Cardiac muscle cell (in vitro differentiated cells and primary cell): ENCODE data around the gene ZNF521. TPM values are rescaled to one million over a fixed set of nuclear protein-coding genes. Genes with fewer than 3 reads are reported as not detected.
A peak's percentile ranks its signal among the peaks of the same experiment; 100 is the strongest.

Source experiments
- DNase-seq, 2 donors: peaks; one replicate each; pipeline versions ENCODE4 v3.0.0 to v3.0.0-alpha.2; 2010 to 2017; ENCODE audit warnings: low read depth in 1 of 2, low spot score in 1 of 2
- H3K27ac ChIP-seq: fragments of 200-600 bp; sonication (generic); 2 replicates; pipeline ENCODE4 v1.5.1; 2016
- H3K27me3 ChIP-seq: fragments of 200-600 bp; sonication (generic); 2 replicates; pipeline ENCODE4 v1.6.0; 2016; ENCODE audit warnings: control low read depth
- H3K36me3 ChIP-seq: fragments of 200-600 bp; sonication (generic); 2 replicates; pipeline ENCODE4 v1.5.1; 2016; ENCODE audit warnings: control low read depth
- H3K4me1 ChIP-seq: fragments of 200-600 bp; sonication (generic); 2 replicates; pipeline ENCODE4 v1.8.1; 2017; ENCODE audit warnings: low read depth, mild to moderate bottlenecking, mixed run types
- H3K4me3 ChIP-seq: fragments of 200-600 bp; sonication (generic); 2 replicates; pipeline ENCODE4 v1.5.1; 2016; ENCODE audit warnings: mild to moderate bottlenecking
- H3K9me3 ChIP-seq: fragments of 200-600 bp; sonication (generic); 2 replicates; pipeline ENCODE4 v1.5.1; 2017; ENCODE audit warnings: low read depth, mild to moderate bottlenecking, control low read depth
- polyA plus RNA-seq: library from polyadenylated mRNA; unstranded; fragments of >200 nt; fragmentation: Nextera tagmentation; extraction: Ambion mirVana; gene quantifications from 2 replicates; pipeline ENCODE4 v1.2.1, GENCODE V29; 2016
- total RNA-seq: library from RNA; depleted of rRNA; stranded (reverse); fragments of >200 nt; gene quantifications from 2 replicates; pipeline ENCODE4 v1.2.3, GENCODE V29; 2016
- TF ChIP-seq, protein P1 (sequence below): IDR thresholded peaks from 2 replicates; pipeline ENCODE4 v1.5.1; 2012; ENCODE audit warnings: low read depth, mild to moderate bottlenecking, low read length

The ZNF521 gene
- total and polyA plus RNA-seq, 2 experiments from 2014 or later: 34.2 to 442 TPM

DNA sequence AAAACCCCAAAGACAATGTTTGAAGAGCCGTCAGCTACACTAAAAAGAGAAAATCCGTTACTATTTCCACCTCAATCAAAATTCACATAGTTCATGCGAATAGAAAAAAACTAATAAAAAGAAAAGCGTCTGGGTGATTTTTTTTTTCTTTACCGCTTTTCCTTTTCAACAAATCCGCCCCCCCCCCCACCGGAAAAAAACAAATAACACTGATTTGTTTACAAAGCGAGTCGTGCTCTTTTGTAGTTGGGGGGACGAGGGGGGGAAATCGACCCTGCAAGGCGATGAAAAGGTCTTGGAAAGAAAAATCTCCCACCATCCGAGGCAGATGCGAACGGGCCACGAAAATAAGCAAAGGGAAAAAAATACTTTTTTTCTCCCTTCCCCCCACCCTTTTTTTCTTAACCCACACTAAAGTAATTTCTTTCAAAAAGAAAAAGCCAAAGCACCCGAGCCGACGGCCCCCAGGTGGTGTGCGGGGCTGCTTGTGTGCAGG lies 638 bp downstream of the ZNF521 start:
- no peaks in the 10 kb centered on the region for H3K9me3 ChIP-seq
- H3K4me3 ChIP-seq: peak overlapping the region; percentile 96
- DNase-seq: no peak
- H3K4me1 ChIP-seq: peaks cover 25% of the 10 kb centered on the region
- peak overlapping the region; percentile 93 for H3K27ac ChIP-seq
- TF ChIP-seq, protein P1, sequence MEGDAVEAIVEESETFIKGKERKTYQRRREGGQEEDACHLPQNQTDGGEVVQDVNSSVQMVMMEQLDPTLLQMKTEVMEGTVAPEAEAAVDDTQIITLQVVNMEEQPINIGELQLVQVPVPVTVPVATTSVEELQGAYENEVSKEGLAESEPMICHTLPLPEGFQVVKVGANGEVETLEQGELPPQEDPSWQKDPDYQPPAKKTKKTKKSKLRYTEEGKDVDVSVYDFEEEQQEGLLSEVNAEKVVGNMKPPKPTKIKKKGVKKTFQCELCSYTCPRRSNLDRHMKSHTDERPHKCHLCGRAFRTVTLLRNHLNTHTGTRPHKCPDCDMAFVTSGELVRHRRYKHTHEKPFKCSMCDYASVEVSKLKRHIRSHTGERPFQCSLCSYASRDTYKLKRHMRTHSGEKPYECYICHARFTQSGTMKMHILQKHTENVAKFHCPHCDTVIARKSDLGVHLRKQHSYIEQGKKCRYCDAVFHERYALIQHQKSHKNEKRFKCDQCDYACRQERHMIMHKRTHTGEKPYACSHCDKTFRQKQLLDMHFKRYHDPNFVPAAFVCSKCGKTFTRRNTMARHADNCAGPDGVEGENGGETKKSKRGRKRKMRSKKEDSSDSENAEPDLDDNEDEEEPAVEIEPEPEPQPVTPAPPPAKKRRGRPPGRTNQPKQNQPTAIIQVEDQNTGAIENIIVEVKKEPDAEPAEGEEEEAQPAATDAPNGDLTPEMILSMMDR: no peak
- H3K36me3 ChIP-seq: no peaks in the 10 kb centered on the region
- peaks cover 27% of the 10 kb centered on the region for H3K27me3 ChIP-seq

DNA sequence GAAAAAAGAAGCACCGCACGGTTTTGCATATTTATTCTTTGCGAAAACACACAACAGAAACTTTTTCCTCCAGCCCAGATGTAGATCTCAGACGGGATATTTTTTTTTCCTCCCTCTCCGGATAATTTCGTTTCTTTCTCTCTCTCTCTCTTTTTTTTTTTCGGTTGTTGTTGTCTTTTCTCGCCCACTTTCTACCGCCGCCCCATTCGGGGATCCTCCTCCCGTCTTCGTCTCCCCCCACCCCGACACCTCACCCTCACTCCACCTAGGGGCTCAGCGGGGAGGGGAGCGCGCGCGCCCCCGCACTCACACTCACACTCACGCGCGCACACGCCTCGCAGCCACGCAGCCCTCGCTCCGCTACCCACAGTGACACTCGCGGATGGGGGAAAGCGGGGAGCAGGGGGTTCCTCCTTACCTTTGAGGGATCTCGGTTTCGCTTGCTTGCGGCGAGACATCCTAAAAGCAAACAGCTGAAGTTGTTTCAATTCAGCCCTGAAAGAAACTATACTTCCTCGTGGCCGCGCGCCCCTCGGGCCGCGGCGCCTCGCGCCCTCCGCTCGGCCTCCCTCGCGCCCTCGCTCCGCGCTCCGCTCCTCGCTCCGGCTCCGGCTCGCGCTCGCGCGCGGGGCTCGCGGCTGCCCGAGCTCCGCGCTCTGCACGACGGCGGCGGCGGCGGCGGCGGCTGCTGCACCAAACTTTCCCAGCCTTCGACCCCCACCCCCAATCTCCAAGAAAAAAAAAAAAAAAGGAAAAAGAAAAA lies 1.3 kb downstream of the ZNF521 start:
- DNase-seq: peak; percentile 65 to 81
- Histone ChIP-seq H3K4me1 (peaks cover 31% of the 10 kb centered on the region), H3K4me3 (peak overlapping the region; percentile 96), H3K27me3 (peaks cover 27% of the 10 kb centered on the region), H3K27ac (peak overlapping the region; percentile 93), H3K36me3 (no peaks in the 10 kb centered on the region), H3K9me3 (no peaks in the 10 kb centered on the region)
- TF ChIP-seq, protein P1: no peak

DNA sequence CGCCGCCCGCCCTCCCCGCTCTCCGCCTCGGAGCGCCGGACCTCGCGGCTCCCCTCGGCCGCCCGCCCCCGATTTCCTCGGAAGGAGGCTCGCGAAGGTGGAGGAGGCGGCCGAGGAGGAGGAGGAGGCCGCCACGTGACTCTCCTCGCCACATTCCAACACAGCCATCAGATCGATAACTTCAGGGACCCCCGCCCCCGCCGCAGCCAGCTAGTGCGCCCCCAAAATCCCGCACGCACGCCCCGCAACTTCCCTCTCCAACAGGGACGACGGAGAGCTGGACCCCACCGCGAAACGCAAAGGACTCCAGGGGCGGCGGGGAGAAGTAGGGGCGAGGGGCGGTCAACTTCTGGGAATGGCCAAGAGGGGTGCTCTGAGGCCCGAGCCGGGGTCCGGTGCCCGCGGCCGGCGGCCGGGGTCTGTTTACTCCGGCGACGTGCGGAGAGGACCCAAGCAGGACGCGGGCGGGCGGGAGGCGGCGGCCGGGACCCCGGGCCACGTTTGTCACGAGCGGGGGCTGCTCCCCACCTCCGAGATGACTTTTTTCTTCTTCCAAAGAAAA lies 2.0 kb downstream of the ZNF521 start:
- Histone ChIP-seq H3K9me3 (no peaks in the 10 kb centered on the region), H3K4me3 (peak overlapping the region; percentile 96), H3K4me1 (peaks cover 38% of the 10 kb centered on the region), H3K27ac (peak overlapping the region; percentile 93), H3K27me3 (peaks cover 22% of the 10 kb centered on the region), H3K36me3 (no peaks in the 10 kb centered on the region)
- TF ChIP-seq, protein P1: no peak
- DNase-seq: peak; percentile 20 to 52

DNA sequence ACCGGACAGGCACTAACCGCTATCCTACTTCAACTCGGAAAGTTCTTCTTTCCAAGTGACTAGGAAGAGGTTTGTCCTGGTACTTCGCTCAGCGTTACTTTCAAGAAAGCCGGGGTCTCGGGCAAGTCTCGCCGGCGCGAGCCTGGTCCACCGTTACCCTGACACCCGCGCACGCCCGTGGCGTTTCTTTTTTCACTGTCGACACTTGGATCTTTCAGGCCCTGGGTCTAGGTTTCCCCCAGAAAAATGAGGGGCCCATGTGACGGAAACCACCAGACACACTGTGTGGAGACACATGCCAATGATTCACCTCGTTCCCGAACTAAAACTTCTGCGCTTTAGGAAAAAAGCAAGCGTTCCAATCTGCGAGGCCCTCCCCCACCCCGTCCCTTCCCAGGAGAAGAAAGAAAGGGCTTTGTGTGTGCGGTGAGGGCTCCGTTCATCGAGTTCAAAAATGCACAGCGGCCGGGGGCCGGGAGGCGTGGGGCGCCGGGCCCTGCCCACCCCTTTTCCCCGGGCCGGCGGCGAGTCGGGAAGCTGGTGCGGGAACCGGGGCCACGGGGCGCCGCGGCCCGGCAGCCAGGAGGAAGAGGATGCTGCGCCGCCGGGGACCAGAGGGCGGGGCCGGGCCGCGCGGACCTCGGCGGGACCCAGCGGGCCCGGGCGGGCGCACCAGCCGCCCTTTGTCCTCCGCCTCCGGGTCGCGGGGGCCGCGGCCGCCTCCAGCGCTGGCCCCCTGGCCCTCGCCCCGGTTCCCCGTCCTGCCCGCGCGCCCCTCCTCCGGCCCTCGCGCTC lies 2.6 kb downstream of the ZNF521 start:
- no peaks in the 10 kb centered on the region for H3K36me3 ChIP-seq
- H3K4me1 ChIP-seq: peaks cover 42% of the 10 kb centered on the region
- TF ChIP-seq, protein P1: no peak
- H3K27me3 ChIP-seq: peaks cover 15% of the 10 kb centered on the region
- peak; percentile 54 to 59 for DNase-seq
- peak overlapping the region; percentile 96 for H3K4me3 ChIP-seq
- H3K27ac ChIP-seq: peak overlapping the region; percentile 93
- H3K9me3 ChIP-seq: no peaks in the 10 kb centered on the region

DNA sequence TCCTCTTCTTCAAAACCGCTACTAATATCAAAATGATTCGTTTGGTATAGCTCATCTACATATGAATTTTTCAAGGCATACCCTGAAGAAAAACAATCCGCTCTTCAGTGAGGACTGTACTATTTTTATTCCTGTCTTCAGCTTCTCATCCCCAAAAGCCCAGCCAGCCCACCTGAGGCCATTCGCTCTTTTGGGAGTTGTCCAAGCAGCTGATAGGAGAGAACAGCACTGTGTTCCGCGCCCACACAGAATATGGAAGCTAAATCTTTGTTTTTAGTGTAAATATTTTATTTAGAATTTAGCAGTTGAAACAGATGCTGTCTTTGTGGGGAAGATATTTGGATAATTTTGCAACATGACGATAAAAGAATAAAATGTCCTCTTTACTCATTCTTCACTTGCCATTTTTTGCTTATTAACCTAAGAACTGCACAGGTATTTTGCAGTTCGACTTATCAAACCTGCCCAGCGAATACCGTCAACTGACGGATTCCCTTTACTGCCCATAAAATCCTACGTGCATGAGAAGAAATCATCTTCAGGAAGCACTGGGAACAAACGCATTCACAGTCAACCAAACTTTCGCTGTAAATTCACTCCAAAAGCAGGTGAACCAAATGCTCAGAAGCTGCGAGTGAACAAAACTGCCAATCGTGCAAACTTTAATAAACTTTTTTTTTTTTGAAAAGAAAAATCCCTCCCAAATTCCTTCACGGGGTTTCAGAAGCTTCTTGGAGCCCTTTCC lies 3.4 kb downstream of the ZNF521 start:
- Histone ChIP-seq H3K36me3 (no peaks in the 10 kb centered on the region), H3K4me3 (peak overlapping the region; percentile 96), H3K27me3 (peaks cover 7% of the 10 kb centered on the region), H3K9me3 (no peaks in the 10 kb centered on the region), H3K4me1 (peaks cover 47% of the 10 kb centered on the region), H3K27ac (peak overlapping the region; percentile 93)
- no peak for DNase-seq
- TF ChIP-seq, protein P1: no peak
